WI38 (cell line): ENCODE measurements around the gene TUB.

Experiments
- H3K4me3 ChIP-seq: 2 replicates; pipeline ENCODE4 v1.5.1; 2011; ENCODE audit warnings: low read depth, mild to moderate bottlenecking, control low read depth, low read length
- TF ChIP-seq, protein P1 (sequence below): IDR thresholded peaks from 2 replicates; pipeline ENCODE4 v1.5.1; 2012; ENCODE audit warnings: low read depth, mild to moderate bottlenecking, control low read depth, low read length

TUB gene

DNA sequence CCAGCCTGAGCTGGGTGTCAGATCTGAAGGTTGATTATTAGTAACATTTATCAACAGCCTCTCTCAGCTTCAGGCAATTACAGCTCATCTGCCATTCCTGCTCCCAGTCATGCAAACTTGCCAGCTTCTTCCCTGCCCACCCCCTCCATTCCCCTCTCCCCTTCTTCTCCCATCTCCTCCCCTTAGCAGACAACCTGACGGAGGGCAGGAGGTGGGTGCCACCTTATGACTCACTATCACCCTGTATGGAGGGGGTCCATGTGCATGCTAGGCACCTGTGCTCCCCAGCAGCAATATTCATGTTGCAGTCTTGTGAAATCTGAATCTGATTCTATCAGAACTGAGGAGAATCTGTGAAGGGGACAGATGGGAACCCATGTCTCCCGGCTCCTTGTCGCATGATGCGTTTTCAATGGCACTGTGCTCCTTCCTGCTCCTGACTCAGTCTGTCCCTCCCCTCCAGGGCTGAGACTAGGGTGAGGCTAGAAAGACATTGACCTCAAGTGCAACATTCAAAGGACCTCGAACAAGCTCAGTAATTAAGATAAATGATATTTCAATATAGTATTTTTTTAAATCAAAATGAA lies 46.3 kb upstream of the TUB start:
- H3K4me3 ChIP-seq, result no peak overlapping the region
- TF ChIP-seq, protein P1, sequence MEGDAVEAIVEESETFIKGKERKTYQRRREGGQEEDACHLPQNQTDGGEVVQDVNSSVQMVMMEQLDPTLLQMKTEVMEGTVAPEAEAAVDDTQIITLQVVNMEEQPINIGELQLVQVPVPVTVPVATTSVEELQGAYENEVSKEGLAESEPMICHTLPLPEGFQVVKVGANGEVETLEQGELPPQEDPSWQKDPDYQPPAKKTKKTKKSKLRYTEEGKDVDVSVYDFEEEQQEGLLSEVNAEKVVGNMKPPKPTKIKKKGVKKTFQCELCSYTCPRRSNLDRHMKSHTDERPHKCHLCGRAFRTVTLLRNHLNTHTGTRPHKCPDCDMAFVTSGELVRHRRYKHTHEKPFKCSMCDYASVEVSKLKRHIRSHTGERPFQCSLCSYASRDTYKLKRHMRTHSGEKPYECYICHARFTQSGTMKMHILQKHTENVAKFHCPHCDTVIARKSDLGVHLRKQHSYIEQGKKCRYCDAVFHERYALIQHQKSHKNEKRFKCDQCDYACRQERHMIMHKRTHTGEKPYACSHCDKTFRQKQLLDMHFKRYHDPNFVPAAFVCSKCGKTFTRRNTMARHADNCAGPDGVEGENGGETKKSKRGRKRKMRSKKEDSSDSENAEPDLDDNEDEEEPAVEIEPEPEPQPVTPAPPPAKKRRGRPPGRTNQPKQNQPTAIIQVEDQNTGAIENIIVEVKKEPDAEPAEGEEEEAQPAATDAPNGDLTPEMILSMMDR, result no peak

DNA sequence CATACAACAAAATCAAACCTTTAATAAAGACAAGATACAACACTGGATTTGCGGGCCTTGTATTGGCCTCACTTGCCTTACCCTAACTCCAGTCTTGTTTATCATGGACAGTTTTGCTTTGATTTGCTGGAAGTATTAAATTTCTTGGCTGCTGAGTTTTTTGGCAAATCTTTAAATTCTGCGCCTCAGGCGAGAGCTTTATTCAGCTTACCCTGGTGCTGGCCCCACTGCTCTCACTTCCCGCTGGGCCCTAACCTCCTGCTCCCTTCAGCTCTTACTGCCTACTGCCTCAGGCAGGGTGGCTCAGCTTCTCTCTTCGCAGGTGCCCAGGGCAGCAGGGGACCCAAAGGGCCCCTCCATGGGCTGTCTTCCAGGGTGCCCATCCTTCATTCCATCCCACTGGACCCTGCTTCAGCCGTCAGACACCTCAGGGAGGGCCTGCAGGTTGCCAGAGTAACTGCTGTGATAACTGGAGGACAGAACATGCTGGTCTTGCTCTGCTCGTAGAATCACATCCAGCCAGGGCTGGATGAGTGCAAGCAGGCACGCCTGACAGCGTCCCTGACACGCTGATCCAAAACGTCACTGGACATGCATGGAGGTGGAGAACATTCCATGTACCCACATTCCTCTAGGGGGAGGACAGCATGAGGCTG lies 45.7 kb upstream of the TUB start:
- H3K4me3 ChIP-seq, result no peak overlapping the region
- TF ChIP-seq, protein P1, result no peak

DNA sequence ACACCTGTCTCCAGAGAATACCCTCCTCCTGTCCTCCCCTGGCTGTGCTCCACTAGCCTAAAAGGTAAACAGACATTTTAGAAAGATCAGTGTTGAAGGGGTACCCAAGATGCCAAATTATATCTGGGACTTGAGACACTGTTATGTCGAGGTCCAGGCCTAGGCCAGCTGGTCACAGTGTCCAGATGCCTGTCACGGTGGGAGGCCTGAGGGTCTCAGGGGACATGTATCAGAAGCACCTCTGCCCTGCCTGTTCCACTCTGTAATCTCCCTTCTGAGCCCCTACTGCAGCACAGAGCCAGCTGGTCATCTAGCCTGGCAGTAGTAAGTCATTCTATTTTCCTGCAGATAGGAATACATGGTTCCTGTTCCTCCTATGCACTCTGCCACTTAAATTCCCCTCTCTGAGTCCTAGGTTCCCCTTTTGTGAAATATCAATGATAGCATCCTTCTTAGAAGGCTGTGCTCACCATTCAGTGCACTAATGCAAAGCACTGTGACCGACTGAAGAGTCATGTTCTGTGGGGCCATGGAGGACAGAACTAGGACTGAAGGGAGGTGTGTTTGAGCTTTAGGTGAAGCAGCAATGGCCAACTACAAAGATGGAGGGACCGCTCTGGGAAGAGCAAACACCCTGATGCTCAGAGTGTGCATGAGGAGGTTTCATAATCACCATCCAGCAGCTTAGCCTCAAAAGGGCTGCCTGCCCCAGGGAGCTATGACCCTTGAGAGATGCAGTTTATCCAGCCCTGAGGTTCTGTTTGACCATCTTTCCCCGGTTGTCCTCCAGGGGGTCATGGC lies 44.8 kb upstream of the TUB start:
- H3K4me3 ChIP-seq, result no peak overlapping the region
- TF ChIP-seq, protein P1, result no peak

DNA sequence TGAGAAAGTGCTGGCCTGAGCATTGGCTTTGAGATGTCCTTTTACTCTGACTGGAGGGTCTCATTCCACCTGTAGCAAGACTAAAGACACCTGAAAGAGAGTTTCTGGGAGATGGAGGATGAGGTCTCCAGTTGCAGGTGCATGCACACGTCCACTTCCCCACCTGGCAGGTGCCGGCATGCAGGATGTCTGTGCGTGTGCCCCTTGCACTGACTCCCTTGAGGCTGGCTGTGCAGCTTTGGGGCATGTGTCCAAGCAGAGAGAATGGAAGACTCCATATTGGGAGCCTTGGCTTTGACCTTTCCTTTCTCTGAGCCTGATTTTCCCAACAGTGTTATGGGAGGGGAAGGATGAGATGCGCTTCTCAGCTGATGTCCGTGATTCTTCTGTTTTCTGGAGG lies 44.0 kb upstream of the TUB start:
- no peak overlapping the region for H3K4me3 ChIP-seq
- TF ChIP-seq, protein P1, result no peak

DNA sequence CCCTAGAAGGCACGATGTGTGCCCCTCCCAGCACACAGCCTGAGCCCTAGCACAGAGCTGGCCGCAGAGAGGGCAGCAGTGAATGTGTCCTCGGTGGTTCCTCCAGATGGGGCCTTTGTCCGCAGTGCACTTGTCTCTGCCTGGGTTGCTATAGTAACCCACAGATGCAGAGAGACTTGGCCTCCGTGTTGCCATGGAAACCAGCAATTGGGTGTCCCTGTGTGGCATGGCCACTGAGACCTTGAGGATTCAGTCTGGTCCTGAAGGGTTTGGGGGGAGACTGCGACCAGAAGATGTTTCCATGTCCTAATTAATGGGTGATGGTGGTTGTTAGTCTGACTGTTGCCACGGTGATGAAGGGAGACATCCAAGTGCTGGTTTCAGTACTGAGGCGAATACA lies 42.6 kb upstream of the TUB start:
- TF ChIP-seq, protein P1, result no peak
- H3K4me3 ChIP-seq, result no peak overlapping the region

DNA sequence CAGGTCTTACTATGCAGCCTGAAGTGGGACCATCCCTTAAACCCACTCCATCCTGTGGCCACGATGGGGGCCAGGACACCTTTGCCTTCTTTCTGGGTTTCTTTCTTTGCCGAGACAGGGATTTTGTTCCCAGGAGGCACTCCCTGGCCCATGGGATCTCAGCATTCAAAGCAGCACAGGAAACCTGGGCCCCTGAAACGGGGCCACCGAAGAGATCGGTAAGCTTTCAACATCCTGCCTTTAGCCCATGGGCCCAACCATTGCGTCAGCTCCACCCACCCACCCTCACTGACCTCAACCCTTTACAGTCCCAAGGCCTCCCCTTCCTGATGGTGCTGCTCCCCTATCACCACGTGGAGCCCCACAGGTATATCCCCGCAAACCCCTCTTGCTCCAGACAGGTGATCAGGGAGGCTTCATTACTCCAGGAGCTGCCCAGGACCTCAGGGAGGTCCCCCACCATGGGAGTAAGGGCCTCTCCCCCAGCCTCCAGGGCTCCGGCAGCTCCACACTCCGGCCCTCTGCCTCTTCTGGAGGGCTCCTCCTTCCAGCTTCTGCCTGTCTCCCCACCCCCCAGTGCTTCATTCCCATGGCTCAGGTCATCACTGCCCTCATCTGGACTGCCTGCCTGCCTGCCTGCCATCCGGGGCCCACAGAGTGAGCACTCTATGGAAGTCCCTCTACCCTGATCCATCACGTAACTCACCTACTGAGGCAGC lies 42.0 kb upstream of the TUB start:
- no peak overlapping the region for H3K4me3 ChIP-seq
- TF ChIP-seq, protein P1, result no peak
